Loucy (cell line): Measurements from ENCODE around the gene KYNU.

ENCODE experiments used
- H2AFZ ChIP-seq: fragments of 200-600 bp; sonication (generic); 2 replicates; pipeline ENCODE4 v1.6.0; 2016; ENCODE audit warnings: antibody characterized with exemption, mild to moderate bottlenecking, low read length, moderate library complexity
- H3F3A ChIP-seq: fragments of 200-600 bp; 2 replicates; pipeline ENCODE4 v1.6.0; 2016; ENCODE audit warnings: antibody characterized with exemption, low read depth, mild to moderate bottlenecking
- H3K27me3 ChIP-seq: fragments of 200-600 bp; sonication (generic); 2 replicates; pipeline ENCODE4 v1.6.1; 2014; ENCODE audit warnings: low read length, mild to moderate bottlenecking; ENCODE audit not compliant: insufficient read depth, poor library complexity, severe bottlenecking
- H3K36me3 ChIP-seq: fragments of 200-600 bp; sonication (generic); 2 replicates; pipeline ENCODE4 v1.6.1; 2016; ENCODE audit warnings: low read length; ENCODE audit not compliant: insufficient read depth
- H3K4me1 ChIP-seq: fragments of 200-600 bp; sonication (generic); 2 replicates; pipeline ENCODE4 v1.5.1; 2014; ENCODE audit warnings: low read length, mild to moderate bottlenecking; ENCODE audit not compliant: insufficient read depth, poor library complexity, severe bottlenecking
- H3K4me2 ChIP-seq: fragments of 200-600 bp; sonication (generic); 2 replicates; pipeline ENCODE4 v1.6.0; 2014; ENCODE audit warnings: antibody characterized with exemption, low read length, low read depth, mild to moderate bottlenecking; ENCODE audit not compliant: poor library complexity, severe bottlenecking
- H3K4me3 ChIP-seq: fragments of 200-600 bp; sonication (generic); 2 replicates; pipeline ENCODE4 v1.5.1; 2014; ENCODE audit warnings: low read length, mild to moderate bottlenecking, mixed read lengths; ENCODE audit not compliant: poor library complexity, severe bottlenecking
- H3K79me2 ChIP-seq: fragments of 200-600 bp; sonication (generic); 2 replicates; pipeline ENCODE4 v1.6.1; 2014; ENCODE audit warnings: low read length; ENCODE audit not compliant: insufficient read depth
- H3K9ac ChIP-seq: fragments of 200-600 bp; sonication (generic); 2 replicates; pipeline ENCODE4 v1.6.0; 2014; ENCODE audit warnings: mild to moderate bottlenecking, low read depth, low read length, moderate library complexity; ENCODE audit not compliant: poor library complexity, severe bottlenecking
- H3K9me2 ChIP-seq: fragments of 200-600 bp; sonication (generic); replicated peaks from 2 replicates; pipeline ENCODE4 v1.6.1; 2016; ENCODE audit warnings: low read depth, low read length, mixed read lengths
- H3K9me3 ChIP-seq: fragments of 200-600 bp; sonication (generic); 2 replicates; pipeline ENCODE4 v1.6.1; 2014; ENCODE audit warnings: mild to moderate bottlenecking, antibody characterized with exemption, low read length, low read depth; ENCODE audit not compliant: insufficient read depth
- H4K20me1 ChIP-seq: fragments of 200-600 bp; sonication (generic); 2 replicates; pipeline ENCODE4 v1.6.0; 2014; ENCODE audit warnings: antibody characterized with exemption, low read length, mild to moderate bottlenecking; ENCODE audit not compliant: insufficient read depth, poor library complexity, severe bottlenecking
- EZH2phosphoT487 ChIP-seq: fragments of 200-600 bp; IDR thresholded peaks from 2 replicates; pipeline ENCODE4 v1.6.1; 2018; ENCODE audit warnings: antibody characterized with exemption, mild to moderate bottlenecking, moderate library complexity, borderline replicate concordance
- TF ChIP-seq, protein P1 (sequence below): fragments of 200-600 bp; sonication (generic); conservative IDR thresholded peaks from 2 replicates; pipeline ENCODE4 v1.5.1; 2014; ENCODE audit warnings: mild to moderate bottlenecking, antibody characterized with exemption, low read length

KYNU gene

DNA sequence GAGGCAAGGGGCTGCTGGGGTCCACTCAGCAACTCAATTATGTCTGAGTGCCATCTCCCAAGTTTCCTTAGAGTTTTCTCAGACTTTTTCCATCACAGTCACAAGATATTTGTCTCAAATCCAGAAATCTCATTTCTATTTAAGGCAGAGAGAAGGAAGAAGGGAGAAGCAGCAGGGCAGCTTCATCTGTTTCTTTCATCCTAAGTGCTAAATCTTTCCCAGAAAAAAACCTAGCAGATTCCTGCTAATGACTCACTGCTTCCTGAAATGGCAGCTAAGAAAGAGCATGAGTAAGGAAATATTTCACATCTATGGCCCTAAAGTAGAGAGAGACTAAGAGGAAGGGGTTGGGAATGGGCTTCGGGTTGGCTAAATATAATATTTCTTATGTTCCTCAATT lies 88.0 kb downstream of the KYNU start:
- H3K79me2 ChIP-seq: no peaks in the 10 kb centered on the region
- H3F3A ChIP-seq: no peaks in the 10 kb centered on the region
- H3K4me2 ChIP-seq: no peak overlapping the region
- H2AFZ ChIP-seq: no peak overlapping the region
- H3K9ac ChIP-seq: no peak overlapping the region
- H3K4me1 ChIP-seq: no peaks in the 10 kb centered on the region
- TF ChIP-seq, protein P1, sequence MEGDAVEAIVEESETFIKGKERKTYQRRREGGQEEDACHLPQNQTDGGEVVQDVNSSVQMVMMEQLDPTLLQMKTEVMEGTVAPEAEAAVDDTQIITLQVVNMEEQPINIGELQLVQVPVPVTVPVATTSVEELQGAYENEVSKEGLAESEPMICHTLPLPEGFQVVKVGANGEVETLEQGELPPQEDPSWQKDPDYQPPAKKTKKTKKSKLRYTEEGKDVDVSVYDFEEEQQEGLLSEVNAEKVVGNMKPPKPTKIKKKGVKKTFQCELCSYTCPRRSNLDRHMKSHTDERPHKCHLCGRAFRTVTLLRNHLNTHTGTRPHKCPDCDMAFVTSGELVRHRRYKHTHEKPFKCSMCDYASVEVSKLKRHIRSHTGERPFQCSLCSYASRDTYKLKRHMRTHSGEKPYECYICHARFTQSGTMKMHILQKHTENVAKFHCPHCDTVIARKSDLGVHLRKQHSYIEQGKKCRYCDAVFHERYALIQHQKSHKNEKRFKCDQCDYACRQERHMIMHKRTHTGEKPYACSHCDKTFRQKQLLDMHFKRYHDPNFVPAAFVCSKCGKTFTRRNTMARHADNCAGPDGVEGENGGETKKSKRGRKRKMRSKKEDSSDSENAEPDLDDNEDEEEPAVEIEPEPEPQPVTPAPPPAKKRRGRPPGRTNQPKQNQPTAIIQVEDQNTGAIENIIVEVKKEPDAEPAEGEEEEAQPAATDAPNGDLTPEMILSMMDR: no peak
- TF ChIP-seq EZH2phosphoT487: no peak
- no peaks in the 10 kb centered on the region for H3K36me3 ChIP-seq
- H3K27me3 ChIP-seq: no peaks in the 10 kb centered on the region
- no peaks in the 10 kb centered on the region for H4K20me1 ChIP-seq
- no peaks in the 10 kb centered on the region for H3K9me2 ChIP-seq
- H3K9me3 ChIP-seq: no peaks in the 10 kb centered on the region
- H3K4me3 ChIP-seq: no peak overlapping the region

DNA sequence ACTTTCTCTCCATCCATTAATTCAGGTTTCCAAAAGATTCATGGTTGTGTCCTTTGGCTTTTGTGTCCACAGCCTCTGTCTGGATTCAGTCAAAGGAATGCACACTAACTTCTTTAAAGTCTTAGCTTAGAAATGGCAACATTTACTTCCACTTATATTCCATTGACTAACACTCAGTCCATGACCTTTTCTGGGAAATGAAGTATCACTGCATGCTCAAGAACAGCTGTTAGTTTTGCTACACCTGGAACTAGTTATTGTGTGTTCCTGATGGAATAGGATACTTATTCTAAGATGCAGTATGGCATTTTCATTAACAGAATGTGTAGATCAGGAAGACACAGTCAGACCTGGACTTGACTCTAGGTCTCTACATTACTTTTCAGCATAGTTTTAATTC lies 88.8 kb downstream of the KYNU start:
- H4K20me1 ChIP-seq: no peaks in the 10 kb centered on the region

DNA sequence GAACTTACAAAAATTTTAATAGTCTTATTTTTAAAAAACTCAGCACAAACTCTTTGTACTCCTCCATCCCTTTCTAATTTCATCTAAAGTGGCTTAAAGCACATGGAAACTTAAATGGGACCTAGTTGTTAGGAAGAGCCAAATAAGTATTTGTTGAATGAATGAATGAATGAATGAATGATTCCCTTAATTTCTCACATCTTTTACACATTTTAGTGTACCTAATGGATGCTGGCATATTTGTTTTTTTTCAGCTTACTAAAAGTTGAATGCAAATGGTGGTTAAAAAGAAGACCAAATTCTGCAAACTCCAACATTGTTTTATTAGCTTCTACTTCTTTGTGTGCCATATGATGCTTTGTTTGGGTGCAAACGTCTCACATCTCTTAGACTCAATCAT lies 89.6 kb downstream of the KYNU start:
- Histone ChIP-seq H3K9me2 (no peaks in the 10 kb centered on the region), H3K27me3 (no peaks in the 10 kb centered on the region), H3F3A (no peaks in the 10 kb centered on the region), H3K4me2 (no peak overlapping the region), H3K9ac (no peak overlapping the region), H3K36me3 (no peaks in the 10 kb centered on the region), H3K4me3 (no peak overlapping the region), H3K9me3 (no peaks in the 10 kb centered on the region), H4K20me1 (no peaks in the 10 kb centered on the region), H2AFZ (no peak overlapping the region), H3K4me1 (no peaks in the 10 kb centered on the region), H3K79me2 (no peaks in the 10 kb centered on the region)
- TF ChIP-seq EZH2phosphoT487: no peak
- TF ChIP-seq, protein P1: no peak

More for the DNA sequence above, 88.8 kb downstream of the KYNU start:
- Histone ChIP-seq H3K4me1 (no peaks in the 10 kb centered on the region), H2AFZ (no peak overlapping the region), H3F3A (no peaks in the 10 kb centered on the region), H3K4me2 (no peak overlapping the region), H3K36me3 (no peaks in the 10 kb centered on the region), H3K4me3 (no peak overlapping the region), H3K27me3 (no peaks in the 10 kb centered on the region), H3K79me2 (no peaks in the 10 kb centered on the region), H3K9ac (no peak overlapping the region), H3K9me2 (no peaks in the 10 kb centered on the region), H3K9me3 (no peaks in the 10 kb centered on the region)
- TF ChIP-seq, protein P1: no peak
- no peak for TF ChIP-seq EZH2phosphoT487
